ENCODE measurements around the gene CDK6. TPM values are rescaled to one million over a fixed set of nuclear protein-coding genes. Genes with fewer than 3 reads are reported as not detected.

CDK6 gene
- total and polyA plus RNA-seq, 10 of the 15 experiments (the other 5 are each of a cell fraction or from before 2014, with no cell fraction given), result 8.0 to 118 (median 45.8) TPM

GRCh38 chr7:92709912-92710311 is 126.5 kb downstream of the CDK6 start:
- Histone ChIP-seq H3K79me2 (ENCODE audit: control insufficient read depth, insufficient read depth, low read length) (0 out of 2 replicates have a peak, but pooled peaks cover 1% of the 10 kb centered on the region), H3K9ac (ENCODE audit: control insufficient read depth, insufficient read depth, low read length) (no peak overlapping the region), H3K36me3 (ENCODE audit: control insufficient read depth in 2 of 2, insufficient read depth in 2 of 2, low read length in 1 of 2) (peaks cover 0 to 3% of the 10 kb centered on the region in 2 experiments; a peak in 3 of 4 replicates), H3K4me1 (ENCODE audit: control insufficient read depth, insufficient read depth, low read length) (peaks cover 5% of the 10 kb centered on the region; the same call in 1 of the 2 replicates), H3K4me2 (ENCODE audit: control insufficient read depth, insufficient read depth) (no peak overlapping the region), H4K20me1 (ENCODE audit: control insufficient read depth, insufficient read depth) (no peaks in the 10 kb centered on the region), H3K27me3 (replicated peaks in 1 of 2; ENCODE audit: control insufficient read depth in 2 of 2, insufficient read depth in 2 of 2, low read length in 1 of 2) (no peaks in the 10 kb centered on the region), H3K4me3 (no peak overlapping the region), H3K27ac (ENCODE audit: control insufficient read depth, insufficient read depth) (no peak overlapping the region), H2AFZ (ENCODE audit: control insufficient read depth, low read depth, low read length) (no peak overlapping the region), H3K9me3 (replicated peaks; ENCODE audit: control insufficient read depth, insufficient read depth, low read length) (peaks cover 2% of the 10 kb centered on the region; the same call in 2 of the 3 replicates)
- in situ Hi-C loops (cut with MboI), result no loop called here
- RAD21 ChIA-PET (ENCODE audit: unreplicated experiment), result no interaction called here
- TF ChIP-seq IKZF1 (conservative IDR thresholded peaks at IDR 0.05), result no peak
- TF ChIP-seq, protein P1, sequence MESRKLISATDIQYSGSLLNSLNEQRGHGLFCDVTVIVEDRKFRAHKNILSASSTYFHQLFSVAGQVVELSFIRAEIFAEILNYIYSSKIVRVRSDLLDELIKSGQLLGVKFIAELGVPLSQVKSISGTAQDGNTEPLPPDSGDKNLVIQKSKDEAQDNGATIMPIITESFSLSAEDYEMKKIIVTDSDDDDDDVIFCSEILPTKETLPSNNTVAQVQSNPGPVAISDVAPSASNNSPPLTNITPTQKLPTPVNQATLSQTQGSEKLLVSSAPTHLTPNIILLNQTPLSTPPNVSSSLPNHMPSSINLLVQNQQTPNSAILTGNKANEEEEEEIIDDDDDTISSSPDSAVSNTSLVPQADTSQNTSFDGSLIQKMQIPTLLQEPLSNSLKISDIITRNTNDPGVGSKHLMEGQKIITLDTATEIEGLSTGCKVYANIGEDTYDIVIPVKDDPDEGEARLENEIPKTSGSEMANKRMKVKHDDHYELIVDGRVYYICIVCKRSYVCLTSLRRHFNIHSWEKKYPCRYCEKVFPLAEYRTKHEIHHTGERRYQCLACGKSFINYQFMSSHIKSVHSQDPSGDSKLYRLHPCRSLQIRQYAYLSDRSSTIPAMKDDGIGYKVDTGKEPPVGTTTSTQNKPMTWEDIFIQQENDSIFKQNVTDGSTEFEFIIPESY (IDR thresholded peaks at IDR 0.05), result no peak
- no peak for TF ChIP-seq PML (IDR thresholded peaks at IDR 0.05; ENCODE audit: low read length)
- TF ChIP-seq ZNF384 (IDR thresholded peaks at IDR 0.05; ENCODE audit: borderline replicate concordance, low read depth, low read length), result no peak
- no peak for TF ChIP-seq RCOR1 (conservative IDR thresholded peaks at IDR 0.05; ENCODE audit: low read depth, low read length)
- TF ChIP-seq SMARCA5 (IDR thresholded peaks at IDR 0.05), result no peak
- no peak for TF ChIP-seq CHD2 (IDR thresholded peaks at IDR 0.05; ENCODE audit: borderline replicate concordance, low read depth, low read length)
- no peak for TF ChIP-seq CREB1 (IDR thresholded peaks at IDR 0.05; ENCODE audit: low read depth)
- TF ChIP-seq ATF2 (IDR thresholded peaks at IDR 0.05; ENCODE audit: low read length), result no peak
- TF ChIP-seq SMC3 (IDR thresholded peaks at IDR 0.05; ENCODE audit: borderline replicate concordance, low read length), result no peak
- TF ChIP-seq IRF4 (IDR thresholded peaks at IDR 0.05; ENCODE audit: low read depth, low read length), result no peak
- TF ChIP-seq, protein P2, sequence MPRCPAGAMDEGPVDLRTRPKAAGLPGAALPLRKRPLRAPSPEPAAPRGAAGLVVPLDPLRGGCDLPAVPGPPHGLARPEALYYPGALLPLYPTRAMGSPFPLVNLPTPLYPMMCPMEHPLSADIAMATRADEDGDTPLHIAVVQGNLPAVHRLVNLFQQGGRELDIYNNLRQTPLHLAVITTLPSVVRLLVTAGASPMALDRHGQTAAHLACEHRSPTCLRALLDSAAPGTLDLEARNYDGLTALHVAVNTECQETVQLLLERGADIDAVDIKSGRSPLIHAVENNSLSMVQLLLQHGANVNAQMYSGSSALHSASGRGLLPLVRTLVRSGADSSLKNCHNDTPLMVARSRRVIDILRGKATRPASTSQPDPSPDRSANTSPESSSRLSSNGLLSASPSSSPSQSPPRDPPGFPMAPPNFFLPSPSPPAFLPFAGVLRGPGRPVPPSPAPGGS (IDR thresholded peaks at IDR 0.05; ENCODE audit: borderline replicate concordance, insufficient read depth, low read depth, low read length, poor library complexity, severe bottlenecking), result no peak
- POLR2A ChIA-PET, result interaction anchor here (0.8 kb wide), 1 partner anchor 12 kb away, joined by 3 read pairs; no protein-coding TSS in a partner anchor
- SMC1A ChIA-PET (ENCODE audit: uncharacterized antibody, unreplicated experiment), result interaction anchor here (0.6 to 1.1 kb wide), 5 partner anchors 11 to 252 kb away, joined by 3 to 6 read pairs (median 4); no protein-coding TSS in a partner anchor
- 94% methylated on average over 4 of the region's 4 CpGs for WGBS (ENCODE audit: insufficient coverage, insufficient replicate concordance, low lambda C conversion rate, missing lambda C conversion rate)
- intact Hi-C loops (cut with micrococcal nuclease; ENCODE audit: unreplicated experiment), result loop anchor here (5.0 kb wide), 2 partner anchors 102 to 122 kb away; no protein-coding TSS in a partner anchor
- FAIRE-seq (no peak), ATAC-seq (no peak), DNase-seq (ENCODE audit: low read depth, low spot score) (no peak)
- CTCF ChIA-PET, result interaction anchor here (0.5 to 1.1 kb wide), 6 partner anchors 11 to 1939 kb away, joined by 3 to 4 read pairs (median 3); no protein-coding TSS in a partner anchor
- no TSS peak for BruUV-seq (replicated peaks)

All from GM12878 (cell line).